K562 (cell line): ENCODE results near the gene CCDC18. TPM values are rescaled to one million over a fixed set of nuclear protein-coding genes. Genes with fewer than 3 reads are reported as not detected.

ENCODE experiments used
- ATF6 ChIP-seq: sonication (generic); formaldehyde crosslinking; IDR thresholded peaks from 2 replicates; pipeline ENCODE4 v1.4.0; 2020; ENCODE audit warnings: mild to moderate bottlenecking, missing genetic modification reagents
- NR0B1 ChIP-seq: fragments of 450-650 bp; IDR thresholded peaks from one replicate; pipeline ENCODE4 v1.6.1; 2018; ENCODE audit warnings: mild to moderate bottlenecking, moderate library complexity; ENCODE audit not compliant: partially characterized antibody
- RBM25 ChIP-seq: fragments of 200-400 bp; formaldehyde crosslinking; IDR thresholded peaks from 2 replicates; pipeline ENCODE4 v1.6.1; 2018; ENCODE audit warnings: low read length, low read depth, moderate library complexity; ENCODE audit not compliant: severe bottlenecking
- THAP12 ChIP-seq: fragments of 250-450 bp; sonication (Bioruptor Pico); IDR thresholded peaks from 2 replicates; pipeline ENCODE4 v1.9.0; 2021; ENCODE audit warnings: mild to moderate bottlenecking, inconsistent platforms
- TRIM28 ChIP-seq: fragments of 450-650 bp; IDR thresholded peaks from 2 replicates; pipeline ENCODE4 v1.6.1; 2017
- U2AF2 ChIP-seq: fragments of 200-400 bp; formaldehyde crosslinking; optimal IDR thresholded peaks from 2 replicates; pipeline ENCODE3; 2017; ENCODE audit warnings: low read depth, mild to moderate bottlenecking, low read length
- ZNF668 ChIP-seq: fragments of 250-450 bp; sonication (Bioruptor Pico); IDR thresholded peaks from 2 replicates; pipeline ENCODE4 v1.8.0; 2022; ENCODE audit warnings: mild to moderate bottlenecking, inconsistent platforms
- polyA plus RNA-seq, 8 experiments: library from polyadenylated mRNA; depleted of rRNA in 4 of 8; stranded (reverse) in 5 of 8; unstranded in 3 of 8; fragments of >200 nt; fragmentation: Nextera tagmentation in 2 of 8; fragmentation: Illumina TruSeq in 1 of 8; extraction: Ambion mirVana in 2 of 8; extraction: Trizol in 1 of 8; gene quantifications; 2 replicates each; pipeline versions ENCODE4 v1.2.1 to v1.2.3, GENCODE V29; 2011 to 2014; ENCODE audit warnings: inconsistent platforms in 1 of 8, missing spikeins in 1 of 8
- total RNA-seq, 7 experiments: library from RNA; depleted of rRNA in 6 of 7; stranded (reverse); fragments of >200 nt in 6 of 7; fragmentation: Illumina TruSeq in 2 of 7; extraction: Trizol in 2 of 7; gene quantifications; 2 replicates each; pipeline versions ENCODE4 v1.2.1 to v1.2.3, GENCODE V29; 2011 to 2021; ENCODE audit warnings: low replicate concordance in 1 of 7
- TF ChIP-seq, protein P1 (sequence below): sonication (generic); formaldehyde crosslinking; IDR thresholded peaks from 2 replicates; pipeline ENCODE4 v1.8.0; 2022; ENCODE audit warnings: mild to moderate bottlenecking, missing genetic modification reagents
- TF ChIP-seq, protein P2 (sequence below): fragments of 450-650 bp; IDR thresholded peaks from 2 replicates; pipeline ENCODE4 v1.6.1; 2016; ENCODE audit warnings: antibody characterized with exemption
- TF ChIP-seq, protein P3 (sequence below): fragments of 450-650 bp; IDR thresholded peaks from 2 replicates; pipeline ENCODE4 v1.6.1; 2016; ENCODE audit warnings: low read depth

The CCDC18 gene
- total and polyA plus RNA-seq, 9 of the 15 experiments (the other 6 are each of a cell fraction or from before 2014, with no cell fraction given): 19.5 to 34.2 (median 24.3) TPM

DNA sequence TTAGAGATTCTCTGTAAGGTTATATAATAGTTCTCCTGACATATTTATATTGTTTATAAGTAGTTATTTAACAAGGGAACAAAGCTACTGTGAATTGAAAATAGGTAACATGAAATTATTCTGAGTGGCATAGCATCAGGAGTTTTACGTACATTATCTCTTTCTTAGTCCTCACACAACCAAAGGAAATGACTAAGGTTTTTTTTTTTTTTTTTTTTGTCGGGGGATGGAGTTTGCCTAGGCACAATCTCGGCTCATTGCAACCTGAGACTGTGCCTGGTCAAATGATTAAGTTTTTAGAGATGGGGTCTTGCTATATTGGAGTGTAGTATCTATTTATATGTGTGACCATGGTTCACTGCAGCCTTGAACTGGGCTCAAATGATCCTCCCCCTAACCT, 25.2 kb upstream of the CCDC18 start (continued):
- TF ChIP-seq, protein P1, sequence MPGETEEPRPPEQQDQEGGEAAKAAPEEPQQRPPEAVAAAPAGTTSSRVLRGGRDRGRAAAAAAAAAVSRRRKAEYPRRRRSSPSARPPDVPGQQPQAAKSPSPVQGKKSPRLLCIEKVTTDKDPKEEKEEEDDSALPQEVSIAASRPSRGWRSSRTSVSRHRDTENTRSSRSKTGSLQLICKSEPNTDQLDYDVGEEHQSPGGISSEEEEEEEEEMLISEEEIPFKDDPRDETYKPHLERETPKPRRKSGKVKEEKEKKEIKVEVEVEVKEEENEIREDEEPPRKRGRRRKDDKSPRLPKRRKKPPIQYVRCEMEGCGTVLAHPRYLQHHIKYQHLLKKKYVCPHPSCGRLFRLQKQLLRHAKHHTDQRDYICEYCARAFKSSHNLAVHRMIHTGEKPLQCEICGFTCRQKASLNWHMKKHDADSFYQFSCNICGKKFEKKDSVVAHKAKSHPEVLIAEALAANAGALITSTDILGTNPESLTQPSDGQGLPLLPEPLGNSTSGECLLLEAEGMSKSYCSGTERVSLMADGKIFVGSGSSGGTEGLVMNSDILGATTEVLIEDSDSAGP: no peak
- TF ChIP-seq U2AF2: no peak
- TF ChIP-seq ZNF668 (CRISPR knock-in tag): no peak
- no peak for TF ChIP-seq ATF6 (CRISPR knock-in tag)
- TF ChIP-seq THAP12 (CRISPR knock-in tag): no peak
- TF ChIP-seq RBM25: no peak
- TF ChIP-seq NR0B1: no peak
- TF ChIP-seq TRIM28: no peak
- TF ChIP-seq, protein P2, sequence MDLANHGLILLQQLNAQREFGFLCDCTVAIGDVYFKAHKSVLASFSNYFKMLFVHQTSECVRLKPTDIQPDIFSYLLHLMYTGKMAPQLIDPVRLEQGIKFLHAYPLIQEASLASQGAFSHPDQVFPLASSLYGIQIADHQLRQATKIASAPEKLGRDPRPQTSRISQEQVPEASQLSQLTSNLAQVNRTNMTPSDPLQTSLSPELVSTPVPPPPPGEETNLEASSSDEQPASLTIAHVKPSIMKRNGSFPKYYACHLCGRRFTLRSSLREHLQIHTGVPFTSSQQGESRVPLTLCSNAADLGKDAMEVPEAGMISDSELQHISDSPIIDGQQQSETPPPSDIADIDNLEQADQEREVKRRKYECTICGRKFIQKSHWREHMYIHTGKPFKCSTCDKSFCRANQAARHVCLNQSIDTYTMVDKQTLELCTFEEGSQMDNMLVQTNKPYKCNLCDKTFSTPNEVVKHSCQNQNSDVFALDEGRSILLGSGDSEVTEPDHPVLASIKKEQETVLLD: no peak
- TF ChIP-seq, protein P3, sequence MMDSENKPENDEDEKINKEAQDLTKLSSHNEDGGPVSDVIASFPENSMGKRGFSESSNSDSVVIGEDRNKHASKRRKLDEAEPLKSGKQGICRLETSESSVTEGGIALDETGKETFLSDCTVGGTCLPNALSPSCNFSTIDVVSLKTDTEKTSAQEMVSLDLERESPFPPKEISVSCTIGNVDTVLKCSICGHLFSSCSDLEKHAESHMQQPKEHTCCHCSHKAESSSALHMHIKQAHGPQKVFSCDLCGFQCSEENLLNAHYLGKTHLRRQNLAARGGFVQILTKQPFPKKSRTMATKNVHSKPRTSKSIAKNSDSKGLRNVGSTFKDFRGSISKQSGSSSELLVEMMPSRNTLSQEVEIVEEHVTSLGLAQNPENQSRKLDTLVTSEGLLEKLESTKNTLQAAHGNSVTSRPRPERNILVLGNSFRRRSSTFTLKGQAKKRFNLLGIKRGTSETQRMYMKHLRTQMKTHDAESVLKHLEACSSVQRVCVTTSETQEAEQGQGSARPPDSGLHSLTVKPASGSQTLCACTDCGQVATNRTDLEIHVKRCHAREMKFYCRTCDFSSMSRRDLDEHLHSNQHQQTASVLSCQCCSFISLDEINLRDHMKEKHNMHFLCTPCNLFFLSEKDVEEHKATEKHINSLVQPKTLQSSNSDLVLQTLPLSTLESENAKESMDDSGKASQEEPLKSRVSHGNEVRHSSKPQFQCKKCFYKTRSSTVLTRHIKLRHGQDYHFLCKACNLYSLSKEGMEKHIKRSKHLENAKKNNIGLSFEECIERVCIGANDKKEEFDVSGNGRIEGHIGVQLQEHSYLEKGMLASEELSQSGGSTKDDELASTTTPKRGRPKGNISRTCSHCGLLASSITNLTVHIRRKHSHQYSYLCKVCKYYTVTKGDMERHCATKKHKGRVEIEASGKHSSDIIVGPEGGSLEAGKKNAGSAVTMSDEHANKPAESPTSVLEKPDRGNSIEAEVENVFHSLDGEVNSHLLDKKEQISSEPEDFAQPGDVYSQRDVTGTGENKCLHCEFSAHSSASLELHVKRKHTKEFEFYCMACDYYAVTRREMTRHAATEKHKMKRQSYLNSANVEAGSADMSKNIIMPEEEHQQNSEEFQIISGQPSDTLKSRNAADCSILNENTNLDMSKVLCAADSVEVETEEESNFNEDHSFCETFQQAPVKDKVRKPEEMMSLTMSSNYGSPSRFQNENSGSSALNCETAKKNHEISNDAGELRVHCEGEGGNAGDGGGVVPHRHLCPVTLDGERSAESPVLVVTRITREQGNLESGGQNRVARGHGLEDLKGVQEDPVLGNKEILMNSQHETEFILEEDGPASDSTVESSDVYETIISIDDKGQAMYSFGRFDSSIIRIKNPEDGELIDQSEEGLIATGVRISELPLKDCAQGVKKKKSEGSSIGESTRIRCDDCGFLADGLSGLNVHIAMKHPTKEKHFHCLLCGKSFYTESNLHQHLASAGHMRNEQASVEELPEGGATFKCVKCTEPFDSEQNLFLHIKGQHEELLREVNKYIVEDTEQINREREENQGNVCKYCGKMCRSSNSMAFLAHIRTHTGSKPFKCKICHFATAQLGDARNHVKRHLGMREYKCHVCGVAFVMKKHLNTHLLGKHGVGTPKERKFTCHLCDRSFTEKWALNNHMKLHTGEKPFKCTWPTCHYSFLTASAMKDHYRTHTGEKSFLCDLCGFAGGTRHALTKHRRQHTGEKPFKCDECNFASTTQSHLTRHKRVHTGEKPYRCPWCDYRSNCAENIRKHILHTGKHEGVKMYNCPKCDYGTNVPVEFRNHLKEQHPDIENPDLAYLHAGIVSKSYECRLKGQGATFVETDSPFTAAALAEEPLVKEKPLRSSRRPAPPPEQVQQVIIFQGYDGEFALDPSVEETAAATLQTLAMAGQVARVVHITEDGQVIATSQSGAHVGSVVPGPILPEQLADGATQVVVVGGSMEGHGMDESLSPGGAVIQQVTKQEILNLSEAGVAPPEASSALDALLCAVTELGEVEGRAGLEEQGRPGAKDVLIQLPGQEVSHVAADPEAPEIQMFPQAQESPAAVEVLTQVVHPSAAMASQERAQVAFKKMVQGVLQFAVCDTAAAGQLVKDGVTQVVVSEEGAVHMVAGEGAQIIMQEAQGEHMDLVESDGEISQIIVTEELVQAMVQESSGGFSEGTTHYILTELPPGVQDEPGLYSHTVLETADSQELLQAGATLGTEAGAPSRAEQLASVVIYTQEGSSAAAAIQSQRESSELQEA: no peak
